Measurements from ENCODE around the gene CBLB.
"Not testable (repeated sequence)": the region's sequence is repeated elsewhere in the genome, so short reads cannot be mapped to it uniquely, and the experiment has no call there.

Gene CBLB

DNA sequence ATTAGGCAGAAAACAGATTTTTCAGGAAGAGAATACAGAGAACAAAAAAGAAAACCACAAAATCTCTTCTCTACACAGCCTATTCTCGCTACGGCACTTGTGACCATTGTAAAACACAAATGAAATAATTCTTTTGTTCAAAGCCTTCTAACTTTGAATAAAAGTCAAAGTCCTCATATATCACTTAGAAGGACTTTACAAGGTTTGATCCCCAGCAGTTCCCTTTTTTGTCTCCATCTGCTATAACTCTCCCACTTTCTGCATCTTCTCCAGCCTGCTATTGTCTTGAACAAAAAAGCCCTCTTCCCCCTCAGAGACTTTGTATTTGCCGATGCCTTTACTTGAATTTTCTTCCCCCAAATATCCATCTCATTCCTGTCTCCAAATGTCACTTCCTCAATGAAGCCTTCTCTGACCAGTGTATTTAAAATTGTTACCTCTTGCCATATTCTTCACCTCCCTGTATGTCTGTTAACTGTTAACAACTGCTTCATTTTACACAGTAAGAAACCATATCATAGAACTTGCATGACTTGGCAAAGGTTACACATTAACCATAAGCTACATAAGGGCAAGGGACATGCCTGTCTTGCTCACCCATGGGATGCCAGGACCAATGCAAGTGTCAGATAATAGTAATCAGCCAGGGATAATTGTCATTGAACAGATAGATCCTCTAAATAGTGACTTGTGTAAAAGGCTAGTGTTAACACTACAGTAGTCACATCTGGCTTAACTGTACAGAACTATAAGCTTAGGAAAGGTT, 122.4 kb downstream of the CBLB start:
- no peak for DNase-seq

DNA sequence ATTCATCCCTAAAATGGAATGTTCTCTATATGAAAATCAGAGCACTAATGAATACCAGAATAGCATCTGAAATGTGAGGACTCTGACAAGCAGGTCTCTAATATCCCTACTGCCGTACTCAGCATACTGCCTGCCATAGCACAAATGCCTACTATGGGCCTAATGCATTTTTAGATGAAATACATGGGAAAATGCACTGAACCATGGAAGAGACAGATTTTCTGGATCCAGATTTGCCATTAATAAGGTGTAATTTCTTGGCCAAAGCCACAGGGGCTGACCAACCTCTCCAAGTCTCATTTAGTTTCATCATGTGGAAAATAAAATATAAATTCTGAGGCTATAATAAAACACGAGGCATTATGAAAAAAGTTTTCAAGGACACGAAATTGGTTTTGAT, 123.8 kb downstream of the CBLB start:
- DNase-seq, result no peak

DNA sequence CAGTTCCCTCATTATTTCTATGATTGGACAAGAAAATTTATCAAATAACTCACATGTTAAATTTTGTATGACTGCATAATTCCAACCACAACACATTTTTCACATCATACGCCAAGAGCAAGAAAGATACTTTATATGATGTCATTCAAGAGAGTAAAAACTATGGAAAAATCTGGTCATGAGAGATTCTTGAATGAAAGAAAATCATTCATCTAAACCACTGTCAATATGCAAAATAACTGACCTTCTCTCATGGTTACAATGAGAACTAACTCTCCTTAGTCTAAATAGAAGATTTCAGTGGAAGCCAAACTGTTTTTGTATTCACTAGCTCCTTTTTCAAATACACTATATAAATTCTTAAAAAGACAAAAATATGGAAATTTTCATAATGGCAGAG, 124.6 kb downstream of the CBLB start:
- no peak for DNase-seq

DNA sequence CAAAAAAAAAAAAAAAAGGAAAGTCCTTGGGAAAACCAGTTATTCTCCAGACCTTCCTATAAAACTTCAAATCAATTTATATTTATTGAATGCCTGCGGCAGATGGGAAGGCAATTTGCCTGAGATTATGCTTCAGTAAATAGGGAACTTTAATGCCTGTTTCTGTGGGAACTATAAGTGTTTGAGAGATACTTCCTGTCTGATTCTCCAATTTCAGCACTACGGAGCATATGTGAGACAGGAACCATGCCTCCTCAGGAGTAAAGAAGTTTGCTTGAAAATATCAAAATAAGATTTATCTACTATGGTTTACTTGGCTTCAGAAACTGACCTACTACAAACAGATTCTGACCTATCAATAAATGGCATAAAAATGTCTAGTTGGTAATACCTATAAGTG, 135.5 kb downstream of the CBLB start:
- DNase-seq, result no peak

DNA sequence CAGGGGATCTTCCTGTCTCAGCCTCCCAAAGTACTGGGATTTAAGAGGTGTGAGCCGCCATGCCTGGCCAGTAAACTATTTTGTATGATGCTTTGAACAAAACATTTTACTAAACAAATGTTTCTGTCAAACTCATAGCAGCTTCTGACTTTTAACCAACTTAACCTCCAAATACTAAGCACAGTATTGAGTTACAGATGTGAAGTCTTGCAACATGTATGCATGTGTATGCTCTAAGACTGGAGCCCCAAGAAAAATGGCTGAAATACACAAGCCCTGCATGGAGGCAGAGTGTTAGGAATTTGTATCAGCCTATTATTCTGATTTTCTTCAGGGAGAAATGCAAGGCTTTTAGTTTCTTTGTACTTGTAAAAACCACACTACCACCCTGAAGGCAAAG, 137.1 kb downstream of the CBLB start:
- DNase-seq, result no peak

DNA sequence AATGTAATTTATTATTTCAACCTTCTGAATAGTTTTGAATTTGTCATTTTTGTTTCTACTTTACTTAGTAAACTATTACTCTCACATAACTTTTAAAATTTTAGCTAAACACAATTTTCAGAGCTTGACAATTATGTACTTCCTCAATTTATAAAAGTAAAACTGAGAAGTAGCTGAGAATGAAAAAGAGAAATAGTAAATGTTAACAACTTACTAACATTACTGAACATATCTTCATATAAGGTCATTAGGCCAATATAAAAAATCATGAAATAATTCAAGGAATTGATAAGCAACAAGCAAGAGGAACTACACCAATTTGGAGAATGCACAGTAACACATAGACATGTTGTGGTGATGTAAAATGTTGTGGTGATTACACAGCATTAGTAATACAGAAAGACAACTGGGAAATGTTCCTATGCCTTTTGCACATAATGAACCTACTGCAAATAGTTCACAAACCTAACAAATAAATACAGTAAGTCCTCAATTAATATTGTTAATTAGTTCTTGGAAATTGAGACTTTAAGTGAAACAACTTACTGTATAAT, 137.9 kb downstream of the CBLB start:
- DNase-seq, result no peak

DNA sequence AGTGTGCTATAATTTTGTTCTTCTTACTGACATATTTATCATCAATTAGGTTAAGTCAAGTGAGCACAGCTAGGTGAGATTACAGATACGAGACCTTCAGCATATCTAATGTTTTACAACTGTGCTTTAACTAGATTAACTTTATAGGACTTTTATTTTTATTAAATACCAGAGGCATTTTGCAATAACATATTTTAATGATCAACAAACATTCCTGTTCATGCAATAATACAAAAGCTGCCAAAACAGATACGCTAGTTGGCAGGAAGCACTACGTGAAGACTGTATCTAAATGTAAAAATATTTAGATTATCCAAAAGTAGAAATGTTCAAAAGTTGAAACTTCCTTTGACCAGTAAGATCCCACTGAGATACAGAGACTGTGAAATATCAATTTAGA, 139.1 kb downstream of the CBLB start:
- no peak for DNase-seq

DNA sequence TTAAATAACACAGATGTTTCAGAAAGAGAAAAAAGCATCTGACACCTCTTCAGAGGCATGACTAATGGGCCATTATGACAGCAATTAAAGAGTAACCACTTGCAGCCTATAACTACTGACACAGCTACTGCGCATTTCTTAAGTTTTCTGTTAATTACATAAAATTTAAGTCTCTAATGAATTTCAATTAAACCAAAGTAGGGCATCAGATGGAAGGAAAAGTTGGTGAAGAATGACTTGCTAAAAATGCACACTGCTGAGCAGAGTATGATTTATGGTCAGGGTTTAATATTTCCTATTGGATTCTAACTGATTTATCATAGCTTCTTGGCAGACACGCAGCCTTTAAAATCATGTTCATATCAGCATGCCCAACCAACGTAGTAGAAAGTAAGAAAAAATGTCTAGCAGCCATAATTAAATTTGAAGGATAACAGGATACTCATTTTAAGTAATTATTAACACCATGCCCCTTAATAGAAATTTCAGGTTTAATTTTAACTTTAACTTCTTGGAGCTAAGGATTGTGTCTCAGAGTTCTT, 140.0 kb downstream of the CBLB start:
- DNase-seq, result no peak

DNA sequence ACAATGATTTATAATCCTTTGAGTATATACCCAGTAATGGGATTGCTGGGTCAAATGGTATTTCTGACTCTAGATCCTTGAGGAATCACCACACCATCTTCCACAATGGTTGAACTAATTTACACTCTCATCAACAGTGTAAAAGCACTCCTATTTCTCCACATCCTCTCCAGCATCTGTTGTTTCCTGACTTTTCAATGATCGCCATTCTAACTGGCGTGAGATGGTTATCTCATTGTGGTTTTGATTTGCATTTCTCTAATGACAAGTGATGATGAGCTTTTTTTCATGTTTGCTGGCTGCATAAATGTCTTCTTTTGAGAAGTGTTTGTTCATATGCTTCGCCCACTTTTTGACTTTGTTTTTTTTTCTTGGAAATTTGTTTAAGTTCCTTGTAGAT, 141.8 kb downstream of the CBLB start:
- not testable (repeated sequence) for DNase-seq

DNA sequence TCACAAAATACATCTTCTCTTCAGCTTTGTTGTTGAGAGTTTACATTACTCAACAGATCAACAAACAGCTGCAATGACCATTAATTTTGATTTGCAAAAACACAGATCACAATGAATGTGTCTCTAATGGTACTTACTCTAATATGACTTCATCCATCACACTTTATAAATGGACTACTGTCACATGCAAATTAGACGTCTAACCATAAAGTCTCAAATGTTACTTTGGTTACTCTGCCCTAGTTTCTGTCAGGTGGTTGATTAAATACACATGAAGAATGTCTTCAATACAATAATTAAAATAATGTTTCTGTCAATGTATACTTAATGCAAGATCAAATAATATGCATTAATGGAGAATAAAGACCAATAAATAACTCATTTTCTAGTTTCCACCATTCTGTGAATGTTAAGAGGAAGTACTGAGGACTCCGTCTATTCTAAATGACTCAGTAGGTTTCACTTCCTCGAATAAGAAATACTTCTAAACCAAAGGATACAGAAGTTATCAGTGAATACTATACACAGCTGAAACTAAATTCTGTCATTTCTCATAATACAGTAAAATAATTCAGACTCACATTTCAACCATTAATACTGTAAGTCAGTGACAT, 145.8 kb downstream of the CBLB start:
- DNase-seq, result no peak

DNA sequence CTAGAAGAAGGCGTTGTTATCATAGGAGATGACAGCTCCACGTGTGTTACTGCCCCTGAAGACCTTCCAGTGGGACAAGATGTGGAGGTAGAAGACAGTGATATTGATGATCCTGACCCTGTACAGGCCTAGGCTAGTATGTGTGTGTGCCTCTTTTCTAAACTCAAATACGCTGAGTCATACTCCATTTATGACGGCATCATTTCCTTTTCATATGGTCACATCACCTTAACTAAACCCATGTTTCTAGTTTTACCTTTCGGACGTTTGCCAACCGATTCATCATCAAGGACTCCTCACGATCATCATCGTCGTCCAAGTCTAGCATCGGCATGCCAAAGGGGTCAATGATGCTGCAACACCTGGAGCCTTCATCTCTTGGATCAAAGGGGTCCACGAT, 149.0 kb downstream of the CBLB start:
- no peak for DNase-seq

DNA sequence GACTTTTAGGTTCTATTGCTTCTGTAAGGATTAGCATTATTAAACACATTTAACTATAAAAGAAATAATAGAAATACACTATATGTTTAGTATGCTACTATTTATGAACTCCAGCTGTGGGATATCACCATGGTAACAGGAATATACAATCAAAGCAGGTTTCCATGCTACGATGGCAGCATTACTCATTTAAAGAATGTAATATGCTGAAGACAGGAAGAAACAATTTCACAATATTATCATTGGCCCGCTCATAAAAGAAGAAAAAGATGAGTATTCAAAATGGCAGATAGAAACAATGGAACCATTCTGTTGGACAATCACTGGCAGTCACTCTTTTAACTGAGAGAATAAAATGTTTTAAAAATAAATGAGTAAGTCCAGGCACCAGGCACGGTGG, 153.4 kb downstream of the CBLB start:
- no peak for DNase-seq

DNA sequence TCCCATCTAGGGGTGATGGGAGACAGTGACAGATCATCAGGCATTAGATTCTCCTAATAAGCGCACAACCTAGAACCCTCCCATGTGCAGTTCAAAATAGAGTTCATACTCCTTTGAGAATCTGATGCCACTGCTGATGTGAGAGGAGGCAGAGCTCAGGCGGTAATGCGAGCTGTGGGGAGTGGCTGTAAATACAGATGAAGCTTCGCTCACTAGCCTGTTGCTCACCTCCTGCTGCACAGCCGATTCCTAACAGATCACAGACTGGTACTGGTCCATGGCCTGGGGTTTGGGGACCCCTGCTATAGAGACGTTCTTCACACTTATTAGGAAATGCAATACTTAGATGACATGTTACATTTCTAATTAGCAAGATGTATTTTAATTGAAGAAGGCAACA, 154.4 kb downstream of the CBLB start:
- no peak for DNase-seq

DNA sequence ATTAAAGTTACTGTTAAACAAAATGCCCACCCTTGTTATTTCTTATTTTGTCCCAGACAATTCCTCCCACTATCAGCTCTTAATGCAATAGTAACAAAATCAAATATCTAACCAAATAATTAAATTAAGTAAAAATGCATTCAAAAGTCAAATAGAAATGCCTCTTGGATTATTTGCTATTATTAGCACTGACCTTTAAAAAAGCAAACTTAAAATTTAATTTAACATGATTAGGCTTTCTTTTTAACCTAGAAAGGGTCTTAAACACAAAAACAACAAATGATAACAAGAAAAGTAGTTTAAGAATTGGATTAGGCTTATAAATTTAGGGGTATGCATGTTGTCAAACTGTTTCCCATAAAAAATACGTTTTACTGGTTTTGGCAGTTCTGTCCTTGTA, 159.8 kb downstream of the CBLB start:
- no peak for DNase-seq

DNA sequence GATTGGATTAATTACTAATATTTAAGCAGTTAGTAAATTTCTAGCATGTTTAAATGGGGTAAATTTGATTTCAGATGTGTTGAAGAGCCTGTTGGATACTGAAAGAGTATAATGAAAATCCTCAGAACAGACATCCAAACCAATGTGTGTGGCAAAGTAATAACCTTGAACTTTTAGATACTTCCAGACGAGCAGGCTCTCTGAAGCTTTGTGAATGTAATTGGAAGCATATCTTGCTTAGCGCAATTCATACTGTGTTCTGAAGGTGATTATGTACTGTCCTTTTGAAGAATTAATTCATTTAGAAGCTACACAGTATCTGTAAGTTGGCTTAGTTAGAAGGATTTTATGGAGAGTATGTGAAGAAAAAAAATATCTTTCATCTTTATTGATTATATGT, 161.8 kb downstream of the CBLB start:
- DNase-seq, result no peak

DNA sequence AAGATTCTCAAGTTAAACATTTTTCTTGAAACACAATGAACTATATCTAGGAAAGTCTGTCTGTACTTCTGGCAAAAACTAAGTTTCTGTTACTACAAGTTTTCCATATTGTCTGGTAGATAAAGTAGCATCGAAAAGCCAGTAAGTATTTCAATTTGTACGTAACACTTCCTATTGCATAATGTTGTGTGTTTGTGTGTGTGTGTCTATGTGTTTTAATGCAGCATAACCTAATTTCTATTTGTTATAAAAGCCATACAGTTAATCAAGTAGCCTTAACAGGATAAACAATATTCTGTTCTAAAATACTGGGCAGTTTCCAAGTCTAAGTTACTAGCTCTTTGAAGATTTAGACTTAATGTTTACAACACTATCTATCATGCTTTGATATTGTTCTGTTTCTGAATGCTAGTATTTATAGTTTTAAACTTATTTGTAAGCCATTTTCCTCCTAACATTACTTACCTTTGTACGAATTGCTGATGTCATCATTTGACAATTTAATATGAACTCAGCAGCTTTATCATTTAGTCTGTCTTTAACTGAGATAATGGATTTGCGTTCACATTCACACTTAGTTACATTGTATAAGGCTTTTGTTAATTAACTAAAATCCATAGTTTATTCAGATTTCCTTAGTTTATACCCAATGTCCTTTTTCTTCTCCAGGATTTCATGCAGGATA, 163.9 kb downstream of the CBLB start:
- no peak for DNase-seq

DNA sequence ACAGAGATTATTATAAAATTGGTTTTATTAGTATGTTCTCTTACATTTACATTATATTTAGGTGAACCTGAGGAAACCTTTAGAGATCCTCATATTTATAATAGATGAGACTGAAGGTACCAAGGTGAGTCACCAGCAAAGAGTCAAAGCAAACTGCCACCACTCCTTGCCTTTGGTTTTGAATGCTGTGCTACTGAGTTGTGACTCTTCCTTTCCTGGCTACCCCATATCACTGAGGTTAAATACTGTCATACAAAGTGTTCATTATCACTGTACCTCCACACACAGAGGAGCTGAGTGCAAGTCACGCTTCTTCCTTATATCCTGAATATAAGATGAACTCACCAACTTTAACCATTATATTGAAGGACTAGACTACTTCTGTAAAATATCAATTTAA, 168.2 kb downstream of the CBLB start:
- peak; percentile 23 for DNase-seq

DNA sequence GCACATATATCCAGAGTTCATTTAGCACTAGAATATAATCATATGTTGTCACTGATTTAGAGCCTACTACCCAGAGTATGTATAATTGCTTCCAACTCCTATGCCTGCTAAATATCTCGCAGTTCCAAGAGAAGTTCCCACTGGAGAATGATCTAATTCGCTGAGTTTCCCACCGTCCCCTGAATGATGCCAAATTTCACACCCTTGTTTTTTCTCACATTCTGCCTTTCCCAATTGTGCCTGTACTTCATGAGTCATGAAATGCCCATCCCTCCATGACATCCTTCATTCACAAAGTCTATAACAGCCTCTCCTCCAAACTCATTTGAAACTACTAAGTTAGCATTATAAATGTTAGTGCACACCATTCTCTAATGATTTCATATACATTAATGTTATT, 177.2 kb downstream of the CBLB start:
- no peak for DNase-seq

DNA sequence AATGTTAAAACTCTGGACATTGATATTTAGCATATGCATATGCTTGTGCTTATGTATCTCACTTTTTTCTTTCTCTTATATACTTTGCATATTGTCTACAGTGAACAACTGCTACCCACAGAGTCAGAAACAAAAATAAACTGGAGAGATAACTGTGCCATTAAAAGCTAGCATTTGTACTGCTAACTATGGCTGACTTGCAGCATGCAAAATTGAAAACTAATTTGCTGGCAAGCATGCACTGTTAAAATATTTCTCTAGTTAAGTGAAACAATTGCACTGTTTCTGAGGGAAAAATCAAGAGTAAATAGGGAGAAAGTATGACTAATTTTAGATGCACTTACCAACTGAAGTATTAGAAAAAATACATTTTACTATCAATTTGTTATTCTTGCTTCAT, 177.8 kb downstream of the CBLB start:
- DNase-seq, result no peak

DNA sequence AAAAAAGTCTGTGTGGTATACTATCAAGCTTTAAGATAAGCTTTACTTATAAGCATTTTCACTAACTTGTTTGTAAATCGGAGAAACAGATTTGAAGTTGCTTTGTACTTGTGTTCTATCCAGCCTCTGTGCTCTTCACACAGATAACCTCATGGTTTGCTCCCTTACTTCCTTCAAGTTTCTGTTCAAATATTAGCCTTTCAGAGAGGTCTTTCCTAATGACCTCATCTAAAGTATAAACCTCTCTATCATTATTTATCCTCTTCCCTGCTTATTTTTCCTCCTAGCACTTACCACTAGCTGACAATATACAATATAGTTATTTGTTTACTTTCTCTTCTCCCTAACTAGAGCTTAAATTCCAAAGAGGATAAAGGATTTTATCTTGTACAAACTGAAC, 180.0 kb downstream of the CBLB start:
- no peak for DNase-seq

DNA sequence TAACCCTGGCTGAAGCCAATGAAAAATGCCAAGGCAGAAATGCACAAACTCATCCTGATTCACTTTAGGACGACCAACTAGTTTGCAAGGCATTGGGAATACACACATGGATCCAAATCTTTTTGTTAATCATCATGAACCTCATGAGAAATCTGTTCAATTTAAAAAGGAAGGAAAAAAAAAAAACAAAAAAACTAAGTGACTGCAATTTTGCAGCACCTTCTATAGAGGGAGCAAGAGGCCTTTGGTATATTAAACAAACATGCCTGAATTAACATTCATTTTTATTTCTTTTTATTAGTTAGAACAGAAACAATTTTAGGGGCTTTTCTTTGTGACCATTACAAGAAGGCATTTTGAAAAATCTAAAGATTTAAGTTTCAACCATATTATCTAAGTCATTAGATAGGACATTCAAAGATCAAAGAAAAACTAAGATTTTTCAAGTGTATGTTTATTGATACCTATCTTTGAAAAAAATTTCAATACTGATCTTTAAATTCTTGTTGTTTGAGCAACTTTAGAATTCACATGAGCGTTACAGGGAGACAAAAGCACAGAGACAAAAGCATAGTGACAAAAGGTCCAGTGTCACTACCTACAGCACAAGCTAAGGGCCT, 182.4 kb downstream of the CBLB start:
- DNase-seq, result no peak

DNA sequence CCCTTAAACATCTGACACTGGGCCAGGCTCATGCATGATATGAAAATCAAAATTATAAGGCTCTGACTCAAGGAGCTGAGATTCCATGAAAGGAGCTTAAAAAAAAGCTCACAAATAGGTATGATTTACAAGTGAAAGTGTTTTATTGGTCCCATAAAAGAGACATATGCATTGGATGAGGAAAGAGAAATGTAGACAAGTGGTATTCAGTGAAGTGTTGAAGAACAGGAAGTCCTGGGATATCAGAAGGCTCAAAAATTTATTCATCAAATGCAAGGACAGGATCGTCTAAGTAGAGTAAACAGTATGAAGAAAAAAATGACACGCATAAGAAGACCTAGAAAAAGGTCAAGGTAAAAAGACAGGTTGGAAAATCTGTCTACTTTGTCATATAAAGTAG, 188.9 kb downstream of the CBLB start:
- no peak for DNase-seq

DNA sequence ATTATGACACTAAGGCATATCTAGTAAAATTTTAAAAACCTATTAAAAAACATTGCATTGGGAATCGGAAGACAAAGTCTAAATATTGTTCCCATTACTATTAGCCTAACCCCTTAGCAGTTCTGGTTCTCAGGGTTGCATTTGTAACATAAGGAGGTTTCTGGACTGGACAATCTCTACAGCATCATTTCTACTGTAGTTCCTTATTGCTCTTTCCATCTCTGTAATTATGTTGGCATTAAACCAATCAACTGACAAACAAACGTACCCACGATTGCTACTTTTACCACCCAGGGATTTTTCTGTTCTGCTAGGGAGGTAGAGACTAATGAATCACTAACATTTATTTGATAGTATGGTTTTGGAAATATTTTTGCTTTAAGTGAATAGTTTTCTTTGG, 190.8 kb downstream of the CBLB start:
- DNase-seq, result no peak
